TTC549 (cell line): ENCODE results near the gene ACTRT2.

Experiments
- FAIRE-seq: peaks from 2 replicates; lab custom pipeline; 2012; peaks lifted over from hg19 to GRCh38; lab: Jason Lieb, UNC

The ACTRT2 gene

GRCh38 chr1:3021233-3021671 is at the start of gene ACTRT2:
Gene ACTRT2 (plus strand): TSS chr1:3021467. CDS start chr1:3021687, 220 bp downstream.
- FAIRE-seq, result no peak

GRCh38 chr1:2971609-2972008 is 49.7 kb upstream of the ACTRT2 start:
- no peak for FAIRE-seq

- FAIRE-seq, result no peak
These were observed 49.0 kb upstream of the ACTRT2 start for GRCh38 chr1:2972011-2972878.

- FAIRE-seq, result no peak
These were observed 48.2 kb upstream of the ACTRT2 start for GRCh38 chr1:2972879-2973575.

GRCh38 chr1:2973601-2974593 is 47.4 kb upstream of the ACTRT2 start:
- FAIRE-seq, result no peak

GRCh38 chr1:2974701-2975301 is 46.5 kb upstream of the ACTRT2 start:
- no peak for FAIRE-seq

- no peak for FAIRE-seq
These were observed 45.6 kb upstream of the ACTRT2 start for GRCh38 chr1:2975466-2976179.

- no peak for FAIRE-seq
These were observed 45.1 kb upstream of the ACTRT2 start for GRCh38 chr1:2976180-2976562.

GRCh38 chr1:2977886-2978611 is 43.2 kb upstream of the ACTRT2 start:
- no peak for FAIRE-seq

- FAIRE-seq, result no peak
These were observed 42.5 kb upstream of the ACTRT2 start for GRCh38 chr1:2978691-2979190.

- no peak for FAIRE-seq
These were observed 41.8 kb upstream of the ACTRT2 start for GRCh38 chr1:2979191-2980072.

- no peak for FAIRE-seq
These were observed 41.0 kb upstream of the ACTRT2 start for GRCh38 chr1:2980073-2980791.

- FAIRE-seq, result no peak
These were observed 40.4 kb upstream of the ACTRT2 start for GRCh38 chr1:2980849-2981248.

- FAIRE-seq, result no peak
These were observed 39.9 kb upstream of the ACTRT2 start for GRCh38 chr1:2981388-2981787.

- no peak for FAIRE-seq
These were observed 39.2 kb upstream of the ACTRT2 start for GRCh38 chr1:2981981-2982614.

GRCh38 chr1:2982615-2983318 is 38.5 kb upstream of the ACTRT2 start:
- FAIRE-seq, result no peak

- no peak for FAIRE-seq
These were observed 38.0 kb upstream of the ACTRT2 start for GRCh38 chr1:2983319-2983705.
